Neural progenitor cell (in vitro differentiated cells): ENCODE data around the gene CCL5. TPM values are rescaled to one million over a fixed set of nuclear protein-coding genes. Genes with fewer than 3 reads are reported as not detected.

ENCODE experiments used
- DNase-seq: peaks from one replicate; pipeline ENCODE4 v3.0.0-alpha.2; 2016; ENCODE audit warnings: low spot score
- H2AFZ ChIP-seq: fragments of 200-600 bp; sonication (generic); replicated peaks from 2 replicates; pipeline ENCODE4 v1.6.1; 2016; ENCODE audit warnings: antibody characterized with exemption
- H3F3A ChIP-seq: fragments of 200-600 bp; sonication (generic); 2 replicates; pipeline ENCODE4 v1.6.1; 2016; ENCODE audit warnings: antibody characterized with exemption, low read depth
- H3K27ac ChIP-seq: fragments of 200-600 bp; sonication (generic); 2 replicates; pipeline ENCODE4 v1.5.1; 2016; ENCODE audit warnings: mild to moderate bottlenecking
- H3K27me3 ChIP-seq: fragments of 200-600 bp; sonication (generic); 2 replicates; pipeline ENCODE4 v1.6.1; 2016; ENCODE audit warnings: mild to moderate bottlenecking, moderate library complexity
- H3K36me3 ChIP-seq: fragments of 200-600 bp; sonication (generic); 2 replicates; pipeline ENCODE4 v1.5.1; 2016
- H3K4me1 ChIP-seq: fragments of 200-600 bp; sonication (generic); 2 replicates; pipeline ENCODE4 v1.6.1; 2016; ENCODE audit warnings: mixed run types
- H3K4me2 ChIP-seq: fragments of 200-600 bp; sonication (generic); 2 replicates; pipeline ENCODE4 v1.6.1; 2016
- H3K4me3 ChIP-seq: fragments of 200-600 bp; sonication (generic); 2 replicates; pipeline ENCODE4 v1.5.1; 2016
- H3K79me2 ChIP-seq: fragments of 200-600 bp; sonication (generic); 2 replicates; pipeline ENCODE4 v1.6.1; 2016; ENCODE audit warnings: low read depth
- H3K9ac ChIP-seq: fragments of 200-600 bp; sonication (generic); 2 replicates; pipeline ENCODE4 v1.6.1; 2016
- H3K9me3 ChIP-seq: fragments of 200-600 bp; sonication (generic); 2 replicates; pipeline ENCODE4 v1.5.1; 2016; ENCODE audit warnings: low read depth
- H4K20me1 ChIP-seq: fragments of 200-600 bp; sonication (generic); 2 replicates; pipeline ENCODE4 v1.6.1; 2016; ENCODE audit warnings: low read depth
- H3K27ac Mint-ChIP-seq: 3 replicates; pipeline ENCODE4 v1.8.0; 2021; ENCODE audit warnings: mixed read lengths
- H3K27me3 Mint-ChIP-seq: 2 replicates; pipeline ENCODE4 v1.8.0; 2022; ENCODE audit warnings: low read depth, mild to moderate bottlenecking, inconsistent platforms, moderate library complexity, mixed read lengths; ENCODE audit not compliant: insufficient read depth
- H3K36me3 Mint-ChIP-seq: 3 replicates; pipeline ENCODE4 v1.8.0; 2021; ENCODE audit warnings: mixed read lengths
- H3K4me1 Mint-ChIP-seq: 3 replicates; pipeline ENCODE4 v1.8.0; 2021; ENCODE audit warnings: mixed read lengths
- H3K4me3 Mint-ChIP-seq: 3 replicates; pipeline ENCODE4 v1.8.0; 2021; ENCODE audit warnings: mild to moderate bottlenecking, moderate library complexity, mixed read lengths
- H3K9me3 Mint-ChIP-seq: 3 replicates; pipeline ENCODE4 v1.8.0; 2020; ENCODE audit warnings: mixed read lengths
- CTCF ChIP-seq: fragments of 200-600 bp; sonication (generic); IDR thresholded peaks from 2 replicates; pipeline ENCODE4 v1.5.1; 2017; ENCODE audit warnings: antibody characterized with exemption, mild to moderate bottlenecking
- EZH2 ChIP-seq: fragments of 200-600 bp; sonication (generic); IDR thresholded peaks from 2 replicates; pipeline ENCODE4 v1.6.1; 2017; ENCODE audit warnings: antibody characterized with exemption, mild to moderate bottlenecking, moderate library complexity
- EZH2phosphoT487 ChIP-seq: fragments of 200-600 bp; sonication (generic); IDR thresholded peaks from 2 replicates; pipeline ENCODE4 v1.6.1; 2017; ENCODE audit warnings: antibody characterized with exemption
- total RNA-seq: library from RNA; depleted of rRNA; stranded (reverse); fragments of >200 nt; gene quantifications from 2 replicates; pipeline ENCODE4 v1.2.3, GENCODE V29; 2015; ENCODE audit warnings: low replicate concordance

CCL5 gene
- total RNA-seq, 1 donor from 2014 or later = not detected

- H3K4me2 ChIP-seq = no peak overlapping the region
- Mint-ChIP-seq H3K27ac (no peak overlapping the region), H3K9me3 (peaks cover 15% of the 10 kb centered on the region), H3K4me1 (peaks cover 5% of the 10 kb centered on the region), H3K27me3 (no peaks in the 10 kb centered on the region), H3K4me3 (no peak overlapping the region), H3K36me3 (peaks cover 20% of the 10 kb centered on the region)
- no peak overlapping the region for H3K9ac ChIP-seq
- H3K79me2 ChIP-seq = no peaks in the 10 kb centered on the region
- no peak for DNase-seq
- H3K4me3 ChIP-seq = no peak overlapping the region
- no peaks in the 10 kb centered on the region for H3K4me1 ChIP-seq
- H3K27me3 ChIP-seq = no peaks in the 10 kb centered on the region
- H3K9me3 ChIP-seq = no peaks in the 10 kb centered on the region
- H4K20me1 ChIP-seq = no peaks in the 10 kb centered on the region
- TF ChIP-seq EZH2phosphoT487 (no peak), EZH2 (no peak), CTCF (no peak)
- peaks cover 6% of the 10 kb centered on the region for H3K36me3 ChIP-seq
- no peak overlapping the region for H3K27ac ChIP-seq
- no peak overlapping the region for H2AFZ ChIP-seq
- H3F3A ChIP-seq = peaks cover 3% of the 10 kb centered on the region
These were observed 40.1 kb upstream of the CCL5 start for GRCh38 chr17:35920229-35920628.

GRCh38 chr17:35918665-35919064, 38.5 kb upstream of the CCL5 start:
- Histone ChIP-seq H3K36me3 (peaks cover 6% of the 10 kb centered on the region), H3K27ac (no peak overlapping the region), H3K79me2 (no peaks in the 10 kb centered on the region), H4K20me1 (no peaks in the 10 kb centered on the region), H3K4me1 (no peaks in the 10 kb centered on the region), H3F3A (peaks cover 3% of the 10 kb centered on the region), H3K4me2 (no peak overlapping the region), H2AFZ (no peak overlapping the region), H3K9ac (no peak overlapping the region), H3K27me3 (no peaks in the 10 kb centered on the region), H3K4me3 (no peak overlapping the region), H3K9me3 (no peaks in the 10 kb centered on the region)
- Mint-ChIP-seq H3K4me1 (peaks cover 11% of the 10 kb centered on the region), H3K27me3 (peaks cover 3% of the 10 kb centered on the region), H3K4me3 (no peak overlapping the region), H3K9me3 (peaks cover 24% of the 10 kb centered on the region), H3K36me3 (peaks cover 20% of the 10 kb centered on the region), H3K27ac (no peak overlapping the region)
- no peak for DNase-seq
- TF ChIP-seq CTCF = no peak
- no peak for TF ChIP-seq EZH2
- no peak for TF ChIP-seq EZH2phosphoT487

GRCh38 chr17:35917519-35918213, 37.5 kb upstream of the CCL5 start:
- peaks cover 11% of the 10 kb centered on the region for H3K4me1 Mint-ChIP-seq
- DNase-seq = no peak
- Histone ChIP-seq H3K79me2 (no peaks in the 10 kb centered on the region), H3F3A (peaks cover 3% of the 10 kb centered on the region), H3K27ac (no peak overlapping the region), H4K20me1 (no peaks in the 10 kb centered on the region), H2AFZ (no peak overlapping the region), H3K4me3 (no peak overlapping the region), H3K9me3 (no peaks in the 10 kb centered on the region), H3K27me3 (no peaks in the 10 kb centered on the region), H3K4me1 (no peaks in the 10 kb centered on the region), H3K4me2 (no peak overlapping the region), H3K36me3 (peaks cover 6% of the 10 kb centered on the region), H3K9ac (no peak overlapping the region)
- peaks cover 29% of the 10 kb centered on the region for H3K9me3 Mint-ChIP-seq
- H3K27me3 Mint-ChIP-seq = peaks cover 3% of the 10 kb centered on the region
- no peak overlapping the region for H3K27ac Mint-ChIP-seq
- no peak overlapping the region for H3K4me3 Mint-ChIP-seq
- H3K36me3 Mint-ChIP-seq = peaks cover 19% of the 10 kb centered on the region
- no peak for TF ChIP-seq EZH2
- TF ChIP-seq EZH2phosphoT487 = no peak

GRCh38 chr17:35915153-35915964, 35.2 kb upstream of the CCL5 start:
- Mint-ChIP-seq H3K4me1 (peaks cover 11% of the 10 kb centered on the region), H3K36me3 (peaks cover 10% of the 10 kb centered on the region), H3K4me3 (no peak overlapping the region), H3K9me3 (peaks cover 29% of the 10 kb centered on the region), H3K27me3 (peaks cover 3% of the 10 kb centered on the region), H3K27ac (no peak overlapping the region)
- Histone ChIP-seq H3K4me1 (no peaks in the 10 kb centered on the region), H3K4me2 (no peak overlapping the region), H3K27me3 (no peaks in the 10 kb centered on the region), H3K9me3 (no peaks in the 10 kb centered on the region), H3K79me2 (no peaks in the 10 kb centered on the region), H3K27ac (no peak overlapping the region), H4K20me1 (no peaks in the 10 kb centered on the region), H2AFZ (no peak overlapping the region), H3F3A (no peaks in the 10 kb centered on the region), H3K4me3 (no peak overlapping the region), H3K9ac (no peak overlapping the region), H3K36me3 (no peaks in the 10 kb centered on the region)
- no peak for DNase-seq
- TF ChIP-seq EZH2phosphoT487 (no peak), CTCF (no peak), EZH2 (no peak)
